Uterus (tissue), 4 donors: ENCODE data around the gene METTL26. TPM values are rescaled to one million over a fixed set of nuclear protein-coding genes. Genes with fewer than 3 reads are reported as not detected.

Experiments used
- DNase-seq, 2 donors: peaks; one replicate each; pipeline ENCODE4 v3.0.0-alpha.2; 2019 to 2020
- H3K27ac ChIP-seq, 2 donors: fragments of 200-600 bp; sonication (generic); 1 replicate in 1 of 2; 2 replicates in 1 of 2; pipeline ENCODE4 v1.5.1; 2016 to 2018
- H3K27me3 ChIP-seq, 2 donors: fragments of 200-600 bp; sonication (generic); one replicate each; pipeline ENCODE4 v1.5.1; 2018 to 2019; ENCODE audit warnings: control low read depth in 1 of 2
- H3K36me3 ChIP-seq, 2 donors: fragments of 200-600 bp; sonication (generic); one replicate each; pipeline ENCODE4 v1.5.1; 2019; ENCODE audit warnings: control low read depth in 1 of 2
- H3K4me1 ChIP-seq, 2 donors: fragments of 200-600 bp; sonication (generic); one replicate each; pipeline ENCODE4 v1.5.1; 2018 to 2019; ENCODE audit warnings: control low read depth in 1 of 2
- H3K4me3 ChIP-seq, 2 donors: fragments of 200-600 bp; sonication (generic); 1 replicate in 1 of 2; 2 replicates in 1 of 2; pipeline ENCODE4 v1.5.1; 2018 to 2019; ENCODE audit warnings: mild to moderate bottlenecking in 1 of 2
- H3K9me3 ChIP-seq, 2 donors: fragments of 200-600 bp; sonication (generic); one replicate each; pipeline ENCODE4 v1.5.1; 2019; ENCODE audit warnings: control low read depth in 1 of 2
- CTCF ChIP-seq, 4 experiments: fragments of 200-600 bp in 2 of 4; fragments of 450-650 bp in 2 of 4; sonication (generic) in 2 of 4; IDR thresholded peaks; one replicate each; pipeline ENCODE4 v1.5.1; 2016 to 2019; ENCODE audit warnings: antibody characterized with exemption in 4 of 4, mild to moderate bottlenecking in 2 of 4, moderate library complexity in 1 of 4
- POLR2A ChIP-seq, 2 donors: fragments of 450-650 bp; IDR thresholded peaks; one replicate each; pipeline ENCODE4 v1.6.1; 2016; ENCODE audit warnings: antibody characterized with exemption in 2 of 2, mild to moderate bottlenecking in 1 of 2, moderate library complexity in 1 of 2
- intact Hi-C: fragments of 100-400 bp; cut with DNase I; formaldehyde crosslinking; loops from one replicate; pipeline ENCODE4 v1.15.1; 2023; ENCODE audit warnings: low total_unique reads
- total RNA-seq, 4 donors: library from RNA; depleted of rRNA in 3 of 4; stranded (reverse); fragments of >200 nt in 3 of 4; gene quantifications; one replicate each; pipeline versions ENCODE4 v1.1.0 to v1.2.4, GENCODE V29; 2014 to 2023
- donor health status: DM: yes; HTN: yes; CAD: no.

The METTL26 gene
- total RNA-seq, 4 donors from 2014 or later, result 29.5 to 171 (median 97.1) TPM

GRCh38 chr16:667113-667779 is 31.1 kb upstream of the METTL26 start:
- TF ChIP-seq POLR2A (IDR thresholded peaks at IDR 0.05) (no peak), CTCF (IDR thresholded peaks at IDR 0.05) (no peak)
- Histone ChIP-seq H3K9me3 (no peaks in the 10 kb centered on the region), H3K27ac (peak overlapping the region; percentile 20 to 89), H3K4me3 (peak overlapping the region in 1 of 2 donors; percentile 6), H3K4me1 (peaks cover 0 to 8% of the 10 kb centered on the region in 2 donors), H3K36me3 (no peaks in the 10 kb centered on the region), H3K27me3 (no peaks in the 10 kb centered on the region)
- DNase-seq, result no peak
- intact Hi-C loops, result loop anchor here (10.0 kb wide), 1 partner anchor 92 kb away; no protein-coding TSS in a partner anchor

DNA sequence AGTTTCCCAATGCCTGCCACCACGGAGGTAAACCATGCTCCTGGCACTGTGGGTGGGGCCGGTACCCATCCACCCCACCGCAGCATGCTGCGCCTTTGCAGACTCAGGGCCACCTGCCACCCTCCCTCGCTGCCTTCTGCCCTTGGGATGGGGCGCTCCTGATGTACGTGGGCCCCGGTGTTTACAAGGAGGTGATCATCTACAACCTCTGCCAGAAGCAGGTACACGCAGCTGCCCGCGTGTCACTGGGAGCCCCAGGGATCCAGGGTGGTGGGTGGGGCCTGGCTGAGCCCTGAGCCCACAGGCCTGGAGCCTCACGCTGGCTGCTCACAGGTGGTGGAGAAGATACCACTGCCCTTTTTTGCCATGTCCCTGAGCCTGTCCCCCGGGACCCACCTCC is 30.5 kb upstream of the METTL26 start:
- Histone ChIP-seq H3K27me3 (no peaks in the 10 kb centered on the region), H3K4me3 (no peak overlapping the region), H3K36me3 (no peaks in the 10 kb centered on the region), H3K4me1 (peaks cover 0 to 8% of the 10 kb centered on the region in 2 donors), H3K9me3 (no peaks in the 10 kb centered on the region), H3K27ac (no peak overlapping the region)
- DNase-seq, result no peak
- TF ChIP-seq CTCF (IDR thresholded peaks at IDR 0.05) (no peak), POLR2A (IDR thresholded peaks at IDR 0.05) (no peak)
- intact Hi-C loops, result loop anchor here (10.0 kb wide), 1 partner anchor 92 kb away; no protein-coding TSS in a partner anchor

DNA sequence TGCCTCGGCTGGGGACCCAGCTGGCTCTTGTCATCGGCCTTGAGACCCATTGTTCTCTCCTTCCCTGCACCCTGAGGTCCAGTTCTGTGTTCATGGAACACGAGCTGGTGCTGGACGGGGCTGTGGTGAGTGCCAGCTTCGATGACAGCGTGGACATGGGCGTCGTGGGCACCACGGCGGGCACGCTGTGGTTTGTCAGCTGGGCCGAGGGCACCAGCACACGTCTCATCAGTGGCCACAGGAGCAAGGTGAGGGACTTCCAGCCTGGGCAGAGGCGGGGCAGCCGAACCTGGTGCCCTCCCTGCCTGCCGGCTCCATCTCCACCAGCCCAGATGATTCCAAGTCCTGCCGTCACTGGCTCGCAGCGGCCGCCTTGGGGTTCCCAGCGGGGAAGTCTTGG is 26.5 kb upstream of the METTL26 start:
- Histone ChIP-seq H3K27me3 (no peaks in the 10 kb centered on the region), H3K4me3 (no peak overlapping the region), H3K4me1 (peaks cover 3 to 12% of the 10 kb centered on the region in 2 donors), H3K36me3 (no peaks in the 10 kb centered on the region), H3K27ac (no peak overlapping the region), H3K9me3 (no peaks in the 10 kb centered on the region)
- DNase-seq, result no peak
- TF ChIP-seq CTCF (IDR thresholded peaks at IDR 0.05), result no peak
- intact Hi-C loops, result loop anchor here (10.0 kb wide), 1 partner anchor 88 kb away; no protein-coding TSS in a partner anchor

DNA sequence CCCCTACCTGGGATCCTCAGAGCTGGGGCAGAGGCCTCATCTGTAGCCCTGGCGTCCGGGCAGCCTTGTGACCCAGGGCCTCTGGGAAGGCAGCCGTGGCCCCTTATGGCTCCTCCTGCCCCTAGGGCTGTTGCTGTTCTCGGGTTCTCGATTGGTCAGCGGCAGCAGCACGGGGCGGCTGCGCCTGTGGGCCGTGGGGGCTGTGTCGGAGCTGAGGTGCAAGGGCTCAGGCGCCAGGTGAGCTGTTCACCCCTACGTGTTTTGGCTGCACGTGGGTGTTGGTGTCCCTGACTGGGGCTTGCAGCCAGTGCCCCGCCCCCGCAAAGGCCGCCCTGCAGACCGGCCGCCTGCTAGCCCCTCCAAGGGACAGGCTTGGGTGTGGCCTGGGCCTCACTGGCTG is 26.0 kb upstream of the METTL26 start:
- Histone ChIP-seq H3K27ac (no peak overlapping the region), H3K36me3 (no peaks in the 10 kb centered on the region), H3K27me3 (no peaks in the 10 kb centered on the region), H3K4me3 (no peak overlapping the region), H3K4me1 (peaks cover 3 to 7% of the 10 kb centered on the region in 2 donors), H3K9me3 (no peaks in the 10 kb centered on the region)
- TF ChIP-seq POLR2A (IDR thresholded peaks at IDR 0.05) (no peak), CTCF (IDR thresholded peaks at IDR 0.05) (no peak)
- intact Hi-C loops, result loop anchor here (10.0 kb wide), 1 partner anchor 87 kb away; no protein-coding TSS in a partner anchor
- no peak for DNase-seq

DNA sequence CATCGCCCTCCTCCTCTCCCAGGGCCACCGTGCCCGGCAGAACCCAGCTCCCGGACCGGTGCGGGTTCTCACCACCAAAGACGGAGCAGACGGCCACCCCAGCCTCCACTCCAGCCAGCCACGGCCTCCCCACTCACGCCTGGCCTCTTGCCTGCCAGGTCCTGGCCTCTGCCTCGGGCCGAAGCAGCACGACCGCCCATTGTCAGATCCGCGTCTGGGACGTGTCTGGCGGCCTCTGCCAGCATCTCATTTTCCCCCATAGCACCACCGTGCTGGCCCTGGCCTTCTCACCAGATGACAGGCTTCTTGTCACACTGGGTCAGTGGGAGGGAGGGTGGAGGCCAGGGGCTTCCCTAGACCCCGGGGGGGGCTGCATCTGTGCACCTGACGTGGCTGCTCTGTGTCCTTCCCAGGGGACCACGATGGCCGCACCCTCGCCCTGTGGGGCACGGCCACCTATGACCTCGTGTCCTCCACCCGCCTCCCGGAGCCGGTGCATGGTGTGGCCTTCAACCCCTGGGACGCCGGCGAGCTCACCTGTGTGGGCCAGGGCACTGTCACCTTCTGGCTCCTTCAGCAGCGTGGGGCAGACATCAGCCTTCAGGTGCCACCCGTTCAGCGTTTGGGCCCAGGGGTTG is 25.2 kb upstream of the METTL26 start:
- Histone ChIP-seq H3K4me1 (peaks cover 3 to 5% of the 10 kb centered on the region in 2 donors), H3K27ac (peak overlapping the region in 1 of 2 donors; percentile 62), H3K36me3 (no peaks in the 10 kb centered on the region), H3K4me3 (no peak overlapping the region), H3K9me3 (no peaks in the 10 kb centered on the region), H3K27me3 (no peaks in the 10 kb centered on the region)
- no peak for TF ChIP-seq POLR2A (IDR thresholded peaks at IDR 0.05)
- TF ChIP-seq CTCF (IDR thresholded peaks at IDR 0.05), result peak in 2 of 4 experiments; percentile 1 to 9
- intact Hi-C loops, result loop anchor here (10.0 kb wide), 1 partner anchor 87 kb away; no protein-coding TSS in a partner anchor
- no peak for DNase-seq
